Measurements from ENCODE around the gene PITX3. TPM values are rescaled to one million over a fixed set of nuclear protein-coding genes. Genes with fewer than 3 reads are reported as not detected.

PITX3 gene
- total and polyA plus RNA-seq, 7 donors, result 2.0 to 9.7 (median 7.6) TPM

GRCh38 chr10:102235598-102235920 is 5.8 kb downstream of the PITX3 start:
- ATAC-seq, result peak; percentile 27 to 52 (median 46)
- Histone ChIP-seq H3K4me1 (peaks cover 34% of the 10 kb centered on the region), H3K27ac (no peak overlapping the region), H3K4me3 (no peak overlapping the region), H3K27me3 (ENCODE audit: insufficient read depth in 3 of 3, low read length in 2 of 3) (peaks cover 0 to 7% (median 0%) of the 10 kb centered on the region in 3 donors), H3K36me3 (ENCODE audit: insufficient read depth in 1 of 2, low read depth in 1 of 2) (no peaks in the 10 kb centered on the region), H3K9me3 (no peaks in the 10 kb centered on the region)
- WGBS, 3 donors, result 74 to 91% (median 76%) methylated on average over 1 of the region's 1 CpG
- TF ChIP-seq CTCF (IDR thresholded peaks at IDR 0.05), result no peak
- no peak for DNase-seq
- intact Hi-C loops (cut with DNase I), result no loop called here

- DNase-seq (no peak), ATAC-seq (no peak)
- no peaks in the 10 kb centered on the region for H3K9me3 ChIP-seq
- 30 to 36% (median 35%) methylated on average over 12 of the region's 12 CpGs for WGBS, 3 donors
- TF ChIP-seq CTCF (IDR thresholded peaks at IDR 0.05), result no peak
- no peak overlapping the region for H3K27ac ChIP-seq
- H3K27me3 ChIP-seq (ENCODE audit: insufficient read depth in 3 of 3, low read length in 2 of 3), result peaks cover 0 to 7% (median 0%) of the 10 kb centered on the region in 3 donors
- no peaks in the 10 kb centered on the region for H3K36me3 ChIP-seq (ENCODE audit: insufficient read depth in 1 of 2, low read depth in 1 of 2)
- intact Hi-C loops (cut with DNase I), result no loop called here
- H3K4me1 ChIP-seq, result peaks cover 38% of the 10 kb centered on the region
- H3K4me3 ChIP-seq, result no peak overlapping the region
These were observed 6.3 kb downstream of the PITX3 start for GRCh38 chr10:102234888-102235597.

GRCh38 chr10:102233997-102234396 is 7.3 kb downstream of the PITX3 start:
- H3K27ac ChIP-seq, result no peak overlapping the region
- intact Hi-C loops (cut with DNase I), result no loop called here
- no peak for TF ChIP-seq CTCF (IDR thresholded peaks at IDR 0.05)
- ATAC-seq, result no peak
- peaks cover 0 to 7% (median 0%) of the 10 kb centered on the region in 3 donors for H3K27me3 ChIP-seq (ENCODE audit: insufficient read depth in 3 of 3, low read length in 2 of 3)
- 30 to 47% (median 47%) methylated on average over 1 of the region's 1 CpG for WGBS, 3 donors
- peaks cover 32% of the 10 kb centered on the region for H3K4me1 ChIP-seq
- DNase-seq, result no peak
- no peaks in the 10 kb centered on the region for H3K36me3 ChIP-seq (ENCODE audit: insufficient read depth in 1 of 2, low read depth in 1 of 2)
- H3K4me3 ChIP-seq, result no peak overlapping the region
- no peaks in the 10 kb centered on the region for H3K9me3 ChIP-seq

GRCh38 chr10:102231357-102232318 is 9.7 kb downstream of the PITX3 start:
- H3K9me3 ChIP-seq, result no peaks in the 10 kb centered on the region
- peak overlapping the region; percentile 5 for H3K27ac ChIP-seq
- ATAC-seq (peak; percentile 28 to 56 (median 32)), DNase-seq (peak; percentile 53 to 68)
- H3K27me3 ChIP-seq (ENCODE audit: insufficient read depth in 3 of 3, low read length in 2 of 3), result peaks cover 0 to 7% (median 0%) of the 10 kb centered on the region in 3 donors
- H3K4me3 ChIP-seq, result peak overlapping the region; percentile 60
- peaks cover 25% of the 10 kb centered on the region for H3K4me1 ChIP-seq
- intact Hi-C loops (cut with DNase I), result no loop called here
- 56 to 65% (median 61%) methylated on average over 75 to 76 of the region's 76 CpGs for WGBS, 3 donors
- peak; percentile 41 for TF ChIP-seq CTCF (IDR thresholded peaks at IDR 0.05)
- no peaks in the 10 kb centered on the region for H3K36me3 ChIP-seq (ENCODE audit: insufficient read depth in 1 of 2, low read depth in 1 of 2)
